T1000 (cell line): ENCODE results near the gene KLHL29.
A peak's percentile ranks its signal among the peaks of the same experiment; 100 is the strongest.

Experiments
- DNase-seq: peaks from one replicate; lab custom pipeline; 2025; ENCODE audit warnings: mixed read lengths; lab: John Stamatoyannopoulos, UW

KLHL29 gene

GRCh38 chr2:23476786-23477185 is 91.8 kb downstream of the KLHL29 start:
- no peak for DNase-seq

GRCh38 chr2:23477392-23477791 is 92.4 kb downstream of the KLHL29 start:
- no peak for DNase-seq

- DNase-seq = no peak
Observed at GRCh38 chr2:23478087-23478932, 93.3 kb downstream of the KLHL29 start.

GRCh38 chr2:23478933-23479683 is 94.1 kb downstream of the KLHL29 start:
- no peak for DNase-seq

GRCh38 chr2:23480957-23481797 is 96.2 kb downstream of the KLHL29 start:
- peak; percentile 24 for DNase-seq

- no peak for DNase-seq
Observed at GRCh38 chr2:23482188-23482587, 97.2 kb downstream of the KLHL29 start.

GRCh38 chr2:23482607-23483006 is 97.6 kb downstream of the KLHL29 start:
- no peak for DNase-seq

GRCh38 chr2:23483791-23484190 is 98.8 kb downstream of the KLHL29 start:
- DNase-seq = no peak

- DNase-seq = no peak
Observed at GRCh38 chr2:23484275-23484674, 99.3 kb downstream of the KLHL29 start.

GRCh38 chr2:23484767-23485166 is 99.8 kb downstream of the KLHL29 start:
- no peak for DNase-seq

- no peak for DNase-seq
Observed at GRCh38 chr2:23485261-23485660, 100.3 kb downstream of the KLHL29 start.

- DNase-seq = no peak
Observed at GRCh38 chr2:23485841-23486683, 101.1 kb downstream of the KLHL29 start.

GRCh38 chr2:23486684-23487075 is 101.7 kb downstream of the KLHL29 start:
- no peak for DNase-seq

- no peak for DNase-seq
Observed at GRCh38 chr2:23487735-23488492, 102.9 kb downstream of the KLHL29 start.

- no peak for DNase-seq
Observed at GRCh38 chr2:23488584-23488983, 103.6 kb downstream of the KLHL29 start.

- DNase-seq = no peak
Observed at GRCh38 chr2:23489471-23490322, 104.7 kb downstream of the KLHL29 start.

GRCh38 chr2:23491591-23492336 is 106.8 kb downstream of the KLHL29 start:
- no peak for DNase-seq

- no peak for DNase-seq
Observed at GRCh38 chr2:23492337-23492675, 107.3 kb downstream of the KLHL29 start.

- no peak for DNase-seq
Observed at GRCh38 chr2:23492921-23493320, 107.9 kb downstream of the KLHL29 start.
